AG04449 (cell line): ENCODE measurements around the gene AACS.

Experiments
- CTCF ChIA-PET: fragments of 350-600 bp; formaldehyde crosslinking; extraction: SDS; loops from one replicate; lab custom pipeline; 2021; ENCODE audit warnings: antibody characterized with exemption; lab: Yijun Ruan, JAX
- POLR2A ChIA-PET: fragments of 400-600, 350-600 bp; formaldehyde crosslinking; extraction: SDS; loops from one replicate; lab custom pipeline; 2020; ENCODE audit warnings: antibody characterized with exemption, inconsistent platforms; lab: Yijun Ruan, JAX
- DNase-seq: peaks from one replicate; pipeline ENCODE4 v3.0.0-alpha.2; 2010; ENCODE audit warnings: low read depth, low spot score
- H3K4me3 ChIP-seq: 2 replicates; pipeline ENCODE4 v1.5.1; 2011; ENCODE audit warnings: low read depth, mild to moderate bottlenecking, control low read depth, low read length
- TF ChIP-seq, protein P1 (sequence below): IDR thresholded peaks from one replicate; pipeline ENCODE4 v1.5.1; 2011; ENCODE audit warnings: mild to moderate bottlenecking, moderate library complexity, low read length, control low read depth, inconsistent platforms; ENCODE audit not compliant: insufficient read depth; ENCODE audit errors: missing control alignments

The AACS gene

GRCh38 chr12:125092872-125093680 is 27.8 kb downstream of the AACS start:
- TF ChIP-seq, protein P1, sequence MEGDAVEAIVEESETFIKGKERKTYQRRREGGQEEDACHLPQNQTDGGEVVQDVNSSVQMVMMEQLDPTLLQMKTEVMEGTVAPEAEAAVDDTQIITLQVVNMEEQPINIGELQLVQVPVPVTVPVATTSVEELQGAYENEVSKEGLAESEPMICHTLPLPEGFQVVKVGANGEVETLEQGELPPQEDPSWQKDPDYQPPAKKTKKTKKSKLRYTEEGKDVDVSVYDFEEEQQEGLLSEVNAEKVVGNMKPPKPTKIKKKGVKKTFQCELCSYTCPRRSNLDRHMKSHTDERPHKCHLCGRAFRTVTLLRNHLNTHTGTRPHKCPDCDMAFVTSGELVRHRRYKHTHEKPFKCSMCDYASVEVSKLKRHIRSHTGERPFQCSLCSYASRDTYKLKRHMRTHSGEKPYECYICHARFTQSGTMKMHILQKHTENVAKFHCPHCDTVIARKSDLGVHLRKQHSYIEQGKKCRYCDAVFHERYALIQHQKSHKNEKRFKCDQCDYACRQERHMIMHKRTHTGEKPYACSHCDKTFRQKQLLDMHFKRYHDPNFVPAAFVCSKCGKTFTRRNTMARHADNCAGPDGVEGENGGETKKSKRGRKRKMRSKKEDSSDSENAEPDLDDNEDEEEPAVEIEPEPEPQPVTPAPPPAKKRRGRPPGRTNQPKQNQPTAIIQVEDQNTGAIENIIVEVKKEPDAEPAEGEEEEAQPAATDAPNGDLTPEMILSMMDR = no peak
- CTCF ChIA-PET = no interaction called here
- POLR2A ChIA-PET = no interaction called here
- DNase-seq = no peak
- H3K4me3 ChIP-seq = no peak overlapping the region

GRCh38 chr12:125093681-125094330 is 28.6 kb downstream of the AACS start:
- H3K4me3 ChIP-seq = no peak overlapping the region
- no peak for DNase-seq
- ChIA-PET CTCF (no interaction called here), POLR2A (no interaction called here)
- TF ChIP-seq, protein P1 = no peak

DNA sequence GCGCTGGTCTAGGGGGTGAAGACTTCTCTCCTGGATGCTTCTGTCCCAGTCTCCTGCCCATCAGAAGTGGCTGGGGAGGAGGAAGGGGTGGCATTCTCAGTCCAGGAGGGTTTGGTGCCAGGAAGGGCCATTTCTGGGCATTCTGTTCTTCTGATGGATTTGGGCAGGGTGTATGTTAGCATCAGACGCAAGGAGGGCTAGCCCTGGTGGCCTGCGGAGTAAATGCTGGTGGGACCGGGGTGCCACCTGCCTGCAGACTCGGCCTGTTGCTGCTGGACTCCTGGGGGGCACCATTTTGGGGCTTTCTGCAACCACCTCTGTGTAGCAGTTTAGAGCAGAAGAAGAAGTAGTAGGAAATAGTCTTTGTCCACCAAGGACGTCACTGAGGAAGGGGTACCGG is 31.7 kb downstream of the AACS start:
- POLR2A ChIA-PET = no interaction called here
- CTCF ChIA-PET = no interaction called here
- H3K4me3 ChIP-seq = no peak overlapping the region
- TF ChIP-seq, protein P1 = no peak
- no peak for DNase-seq

DNA sequence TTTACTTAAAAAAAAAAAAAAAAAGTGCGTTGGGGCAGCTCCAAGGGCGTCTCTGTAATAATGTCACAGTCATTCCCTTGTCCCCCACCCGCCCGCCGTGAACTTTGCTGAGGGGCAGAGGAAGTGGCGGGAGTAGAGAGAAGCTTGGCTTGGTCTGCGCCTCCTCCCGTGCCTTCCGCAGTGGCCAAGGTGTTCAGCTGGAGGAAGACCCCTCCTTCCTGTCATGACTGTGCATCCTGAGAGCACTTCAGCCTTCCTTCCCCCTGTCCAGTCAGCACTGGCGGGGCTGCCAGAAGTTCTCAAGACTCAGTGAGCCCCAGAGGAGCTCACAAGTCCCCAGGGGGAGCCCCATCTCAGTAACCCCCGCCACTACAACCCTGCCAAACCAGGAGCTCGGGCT is 32.2 kb downstream of the AACS start:
- POLR2A ChIA-PET = no interaction called here
- TF ChIP-seq, protein P1 = no peak
- DNase-seq = no peak
- no peak overlapping the region for H3K4me3 ChIP-seq
- CTCF ChIA-PET = no interaction called here

GRCh38 chr12:125098676-125099408 is 33.6 kb downstream of the AACS start:
- no peak for DNase-seq
- no peak overlapping the region for H3K4me3 ChIP-seq
- TF ChIP-seq, protein P1 = no peak
- POLR2A ChIA-PET = interaction anchor here (0.6 kb wide), 1 partner anchor 27 kb away, joined by 5 read pairs; no protein-coding TSS in a partner anchor
- CTCF ChIA-PET = no interaction called here

DNA sequence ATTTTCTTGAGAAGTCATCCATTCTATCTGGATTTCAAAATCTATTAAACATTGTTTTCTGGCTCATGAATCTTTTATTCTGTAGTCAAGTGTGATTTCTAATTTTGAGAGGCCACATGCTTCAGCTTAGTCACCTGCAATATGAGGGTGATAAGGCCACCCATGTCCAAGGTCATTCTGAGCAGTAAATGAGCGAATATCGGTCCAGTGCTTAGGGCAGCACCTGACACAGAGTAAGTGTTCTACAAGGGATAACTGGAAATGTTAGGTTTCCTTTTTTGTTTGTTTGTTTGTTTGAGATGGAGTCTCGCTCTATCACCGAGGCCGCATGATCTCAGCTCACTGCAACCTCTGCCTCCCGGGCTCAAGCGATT is 34.2 kb downstream of the AACS start:
- H3K4me3 ChIP-seq = no peak overlapping the region
- TF ChIP-seq, protein P1 = no peak
- CTCF ChIA-PET = no interaction called here
- POLR2A ChIA-PET = interaction anchor here (0.6 kb wide), 1 partner anchor 27 kb away, joined by 5 read pairs; no protein-coding TSS in a partner anchor
- DNase-seq = no peak
